HG03432 (cell line): ENCODE results near the gene BABAM2.

ENCODE experiments used
- ATAC-seq: cut with Tn5 transposase; IDR thresholded peaks from one replicate; pipeline ENCODE4 v1.9.1; 2021; ENCODE audit warnings: mild to moderate bottlenecking, moderate library complexity; ENCODE audit not compliant: unreplicated experiment

Gene BABAM2

DNA sequence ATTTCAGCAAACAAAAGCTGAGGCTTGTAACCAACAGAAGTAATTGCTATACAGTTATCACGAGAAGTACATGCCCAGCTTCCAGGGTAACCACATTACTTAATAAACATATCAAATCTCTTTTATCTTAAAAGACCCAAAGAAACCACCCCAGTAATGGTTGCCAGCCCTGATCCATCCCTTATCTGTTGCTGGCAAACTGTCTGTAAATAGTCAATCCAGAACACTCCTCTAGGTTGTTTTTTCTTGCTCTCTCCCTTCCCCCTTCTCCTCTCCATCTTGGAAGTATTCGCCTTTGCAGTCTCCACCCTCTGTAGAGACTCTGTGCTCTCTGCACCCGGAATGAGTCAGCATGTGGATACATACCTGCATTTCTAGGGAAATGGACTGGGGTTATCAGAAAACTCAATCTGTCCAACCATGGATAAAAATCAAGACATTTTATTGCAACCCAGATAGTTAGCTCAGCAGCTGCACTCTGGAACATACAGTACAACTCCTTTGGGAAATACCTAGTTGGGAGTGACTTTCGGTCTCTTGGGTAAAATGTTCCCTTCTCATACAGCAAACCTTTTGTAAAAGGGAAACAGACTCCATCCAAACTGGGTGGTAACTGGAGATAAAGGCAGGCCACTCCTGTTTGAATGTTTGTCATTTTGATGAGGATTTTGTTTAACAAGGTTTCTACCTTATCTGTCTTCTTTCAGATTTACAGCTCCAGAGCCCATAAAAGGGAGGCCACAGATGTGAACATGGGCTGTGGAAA is 378.7 kb downstream of the BABAM2 start:
- ATAC-seq, result no peak

DNA sequence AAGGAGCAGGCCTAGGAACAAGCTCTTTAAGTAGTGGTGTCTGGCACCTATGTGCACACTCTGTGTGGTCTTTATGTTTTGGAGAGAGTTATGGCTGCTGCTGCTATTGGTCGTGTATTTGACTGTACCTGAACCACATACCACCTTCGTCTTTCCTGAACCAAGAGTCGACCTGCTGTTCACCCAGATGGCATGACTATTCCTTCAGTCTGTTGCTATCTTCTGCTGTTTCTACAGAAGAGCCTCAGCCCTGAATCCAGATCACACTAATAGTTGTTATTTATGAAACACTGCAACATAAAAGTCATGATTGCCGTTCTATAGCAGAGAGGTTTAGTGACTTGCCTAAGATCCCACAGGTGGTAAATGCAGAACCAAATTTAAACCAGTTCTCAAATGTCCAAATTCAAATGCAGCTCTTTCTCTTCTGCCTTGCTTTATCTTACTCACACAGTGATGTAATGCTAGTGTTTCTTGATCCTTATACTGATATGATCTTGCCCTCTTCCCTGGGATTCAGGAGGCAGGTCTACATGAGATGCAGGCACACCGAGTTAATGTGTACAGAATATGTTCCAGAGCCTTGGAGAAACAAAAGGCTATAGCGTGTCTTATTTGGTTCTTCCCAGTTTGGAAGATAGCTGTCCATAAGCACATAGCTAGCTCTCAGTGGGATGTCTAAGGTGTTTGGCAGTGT is 380.1 kb downstream of the BABAM2 start:
- ATAC-seq, result no peak

DNA sequence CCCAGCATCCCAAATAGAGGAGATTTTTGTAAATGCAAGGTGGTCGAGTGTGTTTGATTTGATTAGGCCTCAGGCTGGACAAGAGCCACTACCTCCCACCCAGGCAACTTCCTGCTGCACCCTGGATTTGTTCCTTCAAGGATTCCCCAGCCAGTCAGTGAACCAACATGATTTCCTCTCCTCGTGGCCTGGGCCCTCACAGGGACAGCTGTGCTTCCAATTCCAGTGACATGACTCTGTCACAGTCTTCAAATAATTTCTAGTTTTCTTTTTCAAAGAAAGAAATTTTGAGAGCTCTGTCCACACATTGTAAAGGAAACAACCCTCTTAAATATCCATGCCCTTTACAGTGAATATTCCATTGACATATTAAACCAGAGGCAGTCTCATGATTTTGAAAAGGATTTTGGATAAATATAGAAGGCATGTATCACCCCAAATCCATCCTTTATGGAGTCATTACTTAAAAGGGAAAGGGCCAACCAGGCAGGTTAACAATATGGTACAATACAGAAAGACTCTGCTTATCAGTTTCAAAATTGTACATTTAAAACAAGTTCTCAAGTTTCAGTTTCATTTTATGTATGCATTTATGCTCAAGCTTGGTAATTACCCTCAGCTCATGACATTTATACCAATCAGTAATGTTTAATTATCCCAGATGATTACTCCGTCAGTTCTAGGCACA is 380.8 kb downstream of the BABAM2 start:
- ATAC-seq, result no peak

DNA sequence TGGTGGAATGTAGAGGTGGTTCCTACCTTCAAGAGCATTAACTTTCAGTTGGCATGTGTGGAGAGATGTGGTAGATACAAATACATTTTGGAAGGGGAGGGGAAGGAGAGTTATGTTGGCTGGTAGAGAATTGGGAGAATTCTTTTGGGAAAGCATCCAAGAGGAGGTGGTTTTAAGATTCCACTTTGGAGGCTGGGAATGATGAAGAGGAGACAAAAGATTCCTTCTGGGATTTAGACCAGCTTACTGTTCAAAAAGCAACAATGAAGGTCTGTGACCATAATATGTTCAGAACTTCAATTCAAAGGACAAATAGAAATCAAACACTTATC is 381.4 kb downstream of the BABAM2 start:
- ATAC-seq, result no peak

DNA sequence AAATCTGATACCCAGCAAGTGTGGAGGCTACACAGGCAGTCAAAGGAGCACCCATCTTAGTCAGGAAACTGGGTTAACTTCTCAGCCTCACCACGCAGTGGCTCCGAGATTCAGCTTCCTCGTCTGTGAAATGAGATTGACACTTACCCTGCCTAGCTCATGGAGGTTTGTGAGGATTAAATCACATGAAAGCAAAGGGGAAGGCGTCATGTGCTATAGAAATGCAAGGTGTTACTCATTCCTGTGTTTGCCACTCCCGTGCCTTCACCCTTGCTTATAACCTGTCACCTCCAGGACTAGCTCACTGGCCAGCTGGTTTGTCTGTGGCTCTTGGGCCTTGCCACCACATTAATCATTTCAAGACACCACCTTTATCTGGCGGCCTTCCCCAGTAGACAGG is 383.2 kb downstream of the BABAM2 start:
- ATAC-seq, result no peak

DNA sequence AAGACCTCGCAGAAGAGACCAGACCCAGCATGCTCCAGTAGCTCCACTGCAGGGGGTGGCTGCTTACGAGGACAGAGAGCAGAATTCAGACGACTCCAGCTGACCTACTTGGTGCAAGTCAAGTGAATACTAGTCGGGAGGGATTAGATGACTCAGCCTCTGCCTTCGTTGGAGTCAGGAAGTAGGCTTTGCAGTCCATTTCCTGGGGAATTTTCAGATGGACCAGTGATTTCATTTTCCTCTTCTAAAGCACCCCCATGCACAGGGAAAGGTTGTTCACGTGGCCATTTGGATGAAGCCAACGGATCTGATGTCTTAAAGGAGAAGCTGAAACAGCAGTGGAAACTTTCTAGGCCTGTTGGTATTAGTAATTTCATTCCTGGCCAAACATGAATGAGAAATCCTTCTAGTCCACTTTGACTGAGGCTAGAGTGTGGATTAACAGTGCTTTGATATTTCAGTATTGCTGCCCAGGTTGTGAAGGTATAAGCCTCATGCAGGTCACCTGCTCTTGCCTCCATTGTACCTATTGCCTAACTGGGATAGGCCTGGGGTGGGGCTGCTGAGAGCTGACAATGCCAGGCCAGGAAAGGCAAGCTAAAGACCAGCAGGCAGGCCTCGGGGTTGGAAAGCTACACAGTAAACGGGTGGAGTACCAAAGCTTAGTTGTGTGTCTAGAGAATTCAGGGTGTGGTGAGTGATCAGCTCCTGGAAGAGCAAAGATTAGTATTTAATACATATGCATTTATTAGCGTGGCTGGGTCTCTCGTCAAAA is 384.6 kb downstream of the BABAM2 start:
- no peak for ATAC-seq

DNA sequence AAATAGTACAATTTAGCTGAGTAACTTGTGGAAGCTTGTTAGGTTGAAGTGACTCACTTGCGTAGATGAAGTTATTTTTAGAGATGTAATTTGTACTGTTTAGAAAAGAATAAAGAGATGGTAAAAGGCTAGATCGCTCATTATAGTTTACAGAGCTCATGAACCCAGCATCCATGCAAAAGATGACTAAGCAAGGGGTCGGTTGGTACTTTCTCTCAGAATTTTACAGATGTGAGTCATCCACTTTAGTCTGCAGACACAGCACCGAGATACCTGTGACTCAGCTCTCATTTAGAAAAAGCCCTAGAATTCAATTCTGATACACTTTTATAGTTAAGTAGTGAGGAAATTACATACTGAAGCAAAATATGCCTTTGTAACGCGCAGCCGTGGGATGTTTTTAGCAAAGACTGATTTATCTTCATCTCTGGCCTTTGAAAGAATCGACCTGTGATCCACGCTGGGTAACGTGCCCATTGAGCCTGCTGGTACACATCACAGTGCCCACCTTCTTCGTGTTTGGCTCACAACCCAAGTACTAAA is 385.6 kb downstream of the BABAM2 start:
- peak; percentile 72 for ATAC-seq

DNA sequence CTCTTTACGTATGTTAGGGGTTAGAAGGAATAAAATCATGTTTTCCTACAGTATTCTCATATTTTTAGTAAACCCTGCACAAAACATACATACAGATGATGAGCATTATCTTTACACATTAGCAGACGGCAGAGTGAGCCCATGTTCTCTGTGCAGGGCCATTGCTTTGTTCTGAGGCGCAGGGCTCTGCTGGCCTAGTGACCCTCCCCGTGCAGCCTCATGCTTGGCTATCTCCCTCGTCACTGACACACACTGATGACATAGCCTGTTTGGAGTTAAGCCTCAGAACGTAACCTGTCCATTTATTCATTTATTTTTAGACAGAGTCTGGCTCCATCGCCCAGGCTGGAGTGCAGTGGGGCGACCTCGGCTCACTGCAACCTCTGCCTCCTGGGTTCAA is 386.3 kb downstream of the BABAM2 start:
- ATAC-seq, result no peak

DNA sequence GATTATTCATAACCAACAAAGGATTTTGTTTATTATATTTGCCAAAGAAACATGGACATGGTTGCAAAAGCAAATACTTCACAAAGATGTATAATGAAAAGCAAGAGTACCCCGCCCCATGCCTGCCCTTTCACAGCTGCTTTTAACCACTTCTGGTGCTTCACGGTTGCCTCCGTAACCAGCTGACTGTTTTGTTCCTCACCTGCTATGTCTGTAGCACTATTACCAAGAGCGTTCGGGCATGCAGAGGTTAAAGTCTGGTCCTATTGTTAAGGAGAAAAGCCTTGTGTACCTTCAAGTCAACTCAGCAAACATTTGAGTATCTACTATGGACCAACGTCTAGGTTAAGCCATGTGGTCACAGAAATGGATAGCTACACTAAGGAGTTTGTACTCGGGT is 386.9 kb downstream of the BABAM2 start:
- no peak for ATAC-seq

DNA sequence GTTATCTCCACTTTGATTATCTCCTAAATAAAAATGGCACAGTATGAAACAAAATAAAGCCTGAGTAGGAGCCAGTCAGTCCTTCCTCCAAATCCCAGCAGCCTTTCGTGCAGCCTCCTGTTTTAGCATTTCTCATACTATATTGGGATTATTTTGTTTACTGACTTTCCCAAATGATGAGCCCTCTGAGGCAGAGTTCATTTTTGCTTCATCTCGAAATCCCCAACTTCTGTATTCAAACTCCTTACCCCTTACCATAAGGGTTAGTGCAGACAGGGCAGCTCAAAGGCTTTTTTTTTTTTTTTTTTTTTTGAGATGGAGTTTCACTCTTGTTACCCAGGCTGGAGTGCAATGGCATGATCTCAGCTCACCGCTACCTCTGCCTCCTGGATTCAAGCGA is 388.8 kb downstream of the BABAM2 start:
- ATAC-seq, result no peak

DNA sequence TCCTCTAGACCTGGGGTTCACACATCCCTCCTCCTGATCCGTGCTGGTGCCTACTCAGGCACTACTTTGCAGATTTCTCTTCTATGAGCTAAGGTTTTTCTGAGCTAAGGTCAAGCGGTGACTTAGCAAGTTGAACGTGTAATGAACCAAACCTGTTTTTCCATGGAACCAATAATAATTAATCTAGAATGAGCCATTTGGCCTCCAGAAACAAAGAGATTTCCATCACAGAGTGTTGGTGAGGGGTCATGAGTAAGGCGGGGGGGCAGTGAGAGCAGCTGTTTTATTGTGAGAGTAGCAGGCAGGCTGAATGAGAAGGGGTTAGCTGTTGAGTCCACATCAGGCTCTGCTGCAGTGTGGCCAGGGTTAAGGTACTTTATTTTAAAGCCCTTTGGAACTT is 390.1 kb downstream of the BABAM2 start:
- no peak for ATAC-seq

DNA sequence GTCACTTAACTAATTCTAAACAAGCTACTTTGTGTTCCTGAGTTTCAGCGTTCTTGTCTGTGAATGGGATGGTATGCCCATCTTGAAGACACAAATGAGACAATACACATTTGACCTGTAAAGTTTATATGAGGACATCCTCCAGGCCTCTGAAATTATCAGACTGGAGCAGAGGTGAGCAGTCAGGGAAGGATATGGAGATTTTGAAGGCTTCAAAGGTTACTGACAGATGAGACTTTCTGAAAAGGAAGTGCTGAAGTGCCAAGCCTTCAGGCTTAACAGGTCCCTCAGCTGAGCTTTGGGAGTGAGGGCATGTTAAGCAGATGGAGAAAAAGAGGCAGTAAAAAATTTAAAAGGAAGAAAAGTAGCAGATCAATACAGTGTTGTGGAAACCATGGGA is 391.2 kb downstream of the BABAM2 start:
- ATAC-seq, result no peak

DNA sequence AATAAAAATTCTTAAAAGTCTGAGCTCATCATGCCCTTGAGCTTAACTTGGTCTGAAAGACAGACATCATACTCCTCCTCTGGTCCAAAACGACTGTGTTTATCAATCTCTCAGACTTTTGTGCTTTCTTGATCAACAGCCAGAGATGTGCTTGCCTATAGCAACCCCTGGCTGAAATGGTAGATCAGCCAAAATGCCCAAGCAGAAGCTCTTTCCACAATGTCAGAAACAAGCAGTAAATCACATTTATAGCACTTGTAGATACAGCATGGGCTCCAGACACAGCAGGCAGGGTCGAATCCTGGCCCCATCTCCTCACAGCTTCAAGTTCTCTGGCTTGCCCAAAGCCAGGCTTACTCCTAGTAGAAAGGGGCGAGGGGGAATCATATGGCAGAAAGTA is 391.7 kb downstream of the BABAM2 start:
- no peak for ATAC-seq

DNA sequence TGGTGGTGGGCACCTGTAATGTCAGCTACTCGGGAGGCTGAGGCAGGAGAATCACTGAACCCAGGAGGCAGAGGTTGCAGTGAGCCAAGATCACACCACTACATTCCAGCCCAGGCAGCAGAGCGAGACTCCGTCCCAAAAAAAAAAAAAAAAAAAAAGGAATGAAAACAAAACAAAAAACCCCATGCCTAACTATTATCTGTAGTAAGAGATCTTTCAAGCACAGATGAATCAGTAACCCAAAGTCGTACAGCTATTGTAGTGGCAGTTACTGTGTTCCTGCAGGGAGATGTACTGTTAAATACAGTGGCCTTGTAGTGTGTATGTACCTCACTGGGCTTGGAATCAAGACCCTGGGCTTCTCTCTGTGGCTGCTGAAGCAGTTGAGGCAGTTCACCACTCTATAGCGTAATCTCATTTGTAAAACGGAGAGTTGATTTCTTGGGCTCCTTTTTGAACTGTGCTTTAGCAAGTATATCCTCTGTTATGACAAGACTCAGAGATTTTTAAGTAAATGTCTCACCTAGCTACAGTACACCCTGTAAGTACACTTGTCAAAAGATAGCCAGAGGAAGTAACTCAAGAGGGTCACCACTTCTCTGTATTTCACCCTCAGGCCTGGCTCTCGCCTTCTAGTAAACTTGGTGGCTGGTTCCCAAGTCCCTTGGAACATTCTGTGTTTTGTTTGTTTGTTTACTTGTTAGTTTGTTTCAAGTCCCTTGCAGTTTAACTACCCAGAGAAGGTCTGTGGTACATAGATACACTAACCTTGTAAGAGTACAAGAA is 392.5 kb downstream of the BABAM2 start:
- ATAC-seq, result no peak

DNA sequence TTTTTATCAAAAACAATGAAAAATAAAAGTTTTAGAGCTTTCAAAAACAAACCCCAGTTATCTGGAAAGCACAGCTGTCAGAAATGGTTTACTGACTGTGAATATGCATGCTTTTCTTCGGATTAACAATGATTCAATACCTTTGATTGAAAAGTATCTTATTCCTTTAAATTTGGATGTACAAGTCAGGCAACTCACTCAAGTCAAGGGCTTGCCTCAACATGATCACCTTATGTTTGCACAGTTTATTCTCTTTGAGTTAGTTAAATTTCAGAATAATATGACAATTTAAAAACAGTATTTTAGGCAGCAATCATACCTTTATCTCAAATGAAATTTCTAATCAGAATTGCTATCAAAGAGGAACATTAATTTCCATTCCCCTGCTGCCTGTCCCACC is 393.3 kb downstream of the BABAM2 start:
- no peak for ATAC-seq

DNA sequence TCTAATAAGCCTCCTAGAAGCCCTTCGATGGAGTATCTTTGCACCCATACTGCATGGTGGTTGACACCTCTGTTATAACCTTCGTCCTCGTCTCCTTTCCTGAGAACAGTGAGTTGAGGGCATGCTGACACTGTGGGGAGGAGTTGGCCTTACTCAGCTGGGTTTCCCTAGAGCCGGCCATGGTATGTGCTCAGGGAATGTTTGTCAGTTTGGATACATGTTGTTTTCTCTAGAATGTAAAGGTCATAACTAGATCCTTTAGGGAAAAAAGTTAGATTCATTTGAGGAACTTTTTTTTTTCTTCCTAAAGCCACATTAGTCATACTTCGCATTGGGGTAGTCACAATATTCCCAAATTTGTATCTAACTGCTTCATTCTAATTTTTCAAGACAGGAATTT is 396.1 kb downstream of the BABAM2 start:
- no peak for ATAC-seq

DNA sequence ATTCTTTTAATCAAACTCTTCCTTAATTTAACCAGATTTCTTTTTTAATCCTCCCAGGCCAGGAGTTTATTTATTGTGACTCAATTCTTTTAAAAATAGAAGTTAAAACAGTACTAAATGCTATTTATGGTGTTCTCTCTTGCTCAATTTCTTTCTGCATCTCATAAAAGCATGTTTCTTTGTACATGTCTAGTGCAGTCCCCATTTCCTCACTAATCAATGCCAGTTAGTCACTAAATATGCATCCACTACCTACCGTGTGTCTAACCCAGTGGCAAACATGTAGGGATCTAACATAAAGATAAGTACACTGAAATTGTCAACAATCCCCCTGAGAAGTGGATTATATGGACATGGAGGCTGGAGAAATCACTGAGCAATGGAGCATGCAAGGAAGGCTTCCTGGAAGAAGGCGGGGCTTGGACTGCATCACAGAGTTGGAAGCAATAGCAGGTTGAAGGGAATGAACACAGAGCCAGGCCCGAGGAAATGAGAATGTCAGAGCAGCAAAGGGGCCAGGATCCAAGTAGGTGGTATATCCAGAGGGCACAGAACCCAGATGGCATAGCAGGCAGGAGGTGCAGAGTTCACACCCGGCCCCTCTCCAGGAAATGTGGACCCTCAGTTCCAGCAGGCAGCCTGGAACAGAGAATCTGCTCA is 396.9 kb downstream of the BABAM2 start:
- ATAC-seq, result no peak

DNA sequence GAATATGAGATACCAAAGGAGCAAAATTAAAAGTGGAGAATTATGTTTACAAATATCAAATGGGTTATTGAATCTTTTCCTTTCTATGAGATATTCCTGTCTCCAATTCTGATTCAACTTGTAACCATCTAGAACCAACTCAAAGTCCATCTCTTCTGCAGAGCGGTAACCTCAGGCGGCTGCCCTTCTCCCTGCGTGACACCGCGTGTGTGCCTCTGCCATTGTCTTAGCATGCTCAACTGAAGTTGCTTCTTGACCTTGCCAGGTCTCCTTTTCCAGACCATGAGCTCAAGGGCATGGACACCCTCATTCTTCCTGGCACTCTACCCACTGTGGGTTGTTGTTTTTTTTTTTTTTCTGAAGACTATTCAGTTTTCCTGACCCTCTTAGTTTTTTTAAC is 398.1 kb downstream of the BABAM2 start:
- no peak for ATAC-seq

DNA sequence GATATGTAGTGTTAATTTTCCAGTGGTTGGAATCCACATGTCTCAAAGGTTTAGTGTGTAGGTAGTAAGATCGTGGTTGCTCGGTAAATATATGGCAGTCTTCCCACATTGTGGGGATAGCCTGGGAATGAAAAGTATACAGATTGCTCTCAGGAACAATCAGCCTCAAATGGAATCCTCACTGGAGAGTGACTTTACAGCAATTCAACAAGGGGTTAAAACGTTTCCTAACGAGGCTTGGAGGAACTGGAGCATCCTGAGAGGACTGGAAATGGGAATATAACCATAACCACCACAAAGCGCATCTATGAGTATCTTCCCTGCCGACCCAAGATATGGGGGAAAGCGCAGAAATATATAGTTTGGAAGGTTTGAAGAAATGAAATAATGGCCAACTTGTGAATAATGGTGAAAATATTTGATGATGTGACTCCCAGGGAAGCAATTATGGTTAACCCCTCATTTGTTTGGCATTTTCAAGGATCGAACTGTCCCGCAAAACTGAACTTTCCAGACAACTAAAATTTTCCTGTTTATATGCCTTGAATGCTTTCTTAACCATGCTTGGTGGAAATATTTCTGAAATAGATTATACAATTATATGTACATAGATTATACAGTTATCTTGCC is 401.4 kb downstream of the BABAM2 start:
- ATAC-seq, result no peak
